Measurements from ENCODE around the gene SLC7A6.

SLC7A6 gene

GRCh38 chr16:68228652-68229051, 35.7 kb upstream of the SLC7A6 start:
- Histone ChIP-seq H3K36me3 (ENCODE audit: insufficient read depth, low read length) (no peaks in the 10 kb centered on the region), H3K79me2 (ENCODE audit: control insufficient read depth, insufficient read depth, low read length, unreplicated experiment) (no peaks in the 10 kb centered on the region), H3K27ac (ENCODE audit: low read depth, low read length) (no peak overlapping the region), H3K27me3 (ENCODE audit: insufficient read depth, low read length) (no peaks in the 10 kb centered on the region), H2AFZ (ENCODE audit: low read length, unreplicated experiment) (no peak overlapping the region), H3K4me3 (ENCODE audit: low read depth, low read length) (no peak overlapping the region), H3K4me1 (ENCODE audit: control insufficient read depth, insufficient read depth, low read length, unreplicated experiment) (peaks cover 8% of the 10 kb centered on the region)

GRCh38 chr16:68229431-68230175, 34.7 kb upstream of the SLC7A6 start:
- Histone ChIP-seq H3K27ac (ENCODE audit: low read depth, low read length) (no peak overlapping the region), H3K4me1 (ENCODE audit: control insufficient read depth, insufficient read depth, low read length, unreplicated experiment) (peaks cover 8% of the 10 kb centered on the region), H3K36me3 (ENCODE audit: insufficient read depth, low read length) (no peaks in the 10 kb centered on the region), H3K27me3 (ENCODE audit: insufficient read depth, low read length) (no peaks in the 10 kb centered on the region), H3K4me3 (ENCODE audit: low read depth, low read length) (no peak overlapping the region), H2AFZ (ENCODE audit: low read length, unreplicated experiment) (no peak overlapping the region), H3K79me2 (ENCODE audit: control insufficient read depth, insufficient read depth, low read length, unreplicated experiment) (no peaks in the 10 kb centered on the region)

GRCh38 chr16:68230176-68230571, 34.2 kb upstream of the SLC7A6 start:
- Histone ChIP-seq H3K27ac (ENCODE audit: low read depth, low read length) (no peak overlapping the region), H3K4me3 (ENCODE audit: low read depth, low read length) (no peak overlapping the region), H3K27me3 (ENCODE audit: insufficient read depth, low read length) (no peaks in the 10 kb centered on the region), H3K79me2 (ENCODE audit: control insufficient read depth, insufficient read depth, low read length, unreplicated experiment) (no peaks in the 10 kb centered on the region), H3K4me1 (ENCODE audit: control insufficient read depth, insufficient read depth, low read length, unreplicated experiment) (peaks cover 8% of the 10 kb centered on the region), H3K36me3 (ENCODE audit: insufficient read depth, low read length) (no peaks in the 10 kb centered on the region), H2AFZ (ENCODE audit: low read length, unreplicated experiment) (no peak overlapping the region)

- Histone ChIP-seq H3K27me3 (ENCODE audit: insufficient read depth, low read length) (no peaks in the 10 kb centered on the region), H3K27ac (ENCODE audit: low read depth, low read length) (no peak overlapping the region), H3K79me2 (ENCODE audit: control insufficient read depth, insufficient read depth, low read length, unreplicated experiment) (no peaks in the 10 kb centered on the region), H3K4me1 (ENCODE audit: control insufficient read depth, insufficient read depth, low read length, unreplicated experiment) (peaks cover 8% of the 10 kb centered on the region), H2AFZ (ENCODE audit: low read length, unreplicated experiment) (no peak overlapping the region), H3K36me3 (ENCODE audit: insufficient read depth, low read length) (no peaks in the 10 kb centered on the region), H3K4me3 (ENCODE audit: low read depth, low read length) (no peak overlapping the region)
Observed at GRCh38 chr16:68230956-68231355, 33.4 kb upstream of the SLC7A6 start.

DNA sequence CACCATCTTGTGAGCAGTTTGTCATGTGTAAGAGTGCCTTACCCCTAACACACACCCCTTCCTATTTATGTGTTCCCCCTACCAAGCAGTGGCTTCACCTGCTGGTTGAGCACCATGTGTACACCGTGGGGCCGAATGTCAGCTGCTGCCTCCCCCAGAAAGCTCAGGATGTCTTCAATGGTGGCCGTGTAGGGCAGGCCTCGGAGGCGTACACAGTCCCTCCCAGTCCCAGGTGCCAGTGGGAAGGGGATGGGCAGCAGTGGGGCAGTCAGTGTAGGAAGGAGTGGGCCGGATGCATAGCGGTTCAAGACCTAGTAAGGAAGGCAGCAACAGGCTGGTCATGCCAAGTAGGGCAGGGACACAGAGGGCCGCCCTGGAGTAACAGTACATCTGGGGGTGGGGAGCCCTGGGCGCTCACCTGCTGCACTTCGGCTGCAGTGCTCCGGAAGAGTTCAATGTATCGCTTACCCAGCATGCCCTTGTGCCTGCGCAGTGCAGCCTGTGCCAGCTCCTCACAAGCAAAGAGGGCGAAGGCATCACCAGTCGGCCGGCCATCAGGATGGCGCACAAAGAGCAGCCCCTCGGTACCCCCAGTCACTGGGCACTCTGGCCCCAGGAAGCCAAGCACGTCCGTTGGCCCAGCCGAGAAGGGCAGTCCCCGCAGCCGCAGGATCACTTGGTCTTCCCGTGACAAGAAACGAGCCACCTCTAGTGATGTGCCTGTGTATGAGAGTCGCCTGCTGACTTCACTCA, 32.8 kb upstream of the SLC7A6 start:
- Histone ChIP-seq H3K27ac (ENCODE audit: low read depth, low read length) (no peak overlapping the region), H3K4me1 (ENCODE audit: control insufficient read depth, insufficient read depth, low read length, unreplicated experiment) (peaks cover 13% of the 10 kb centered on the region), H3K36me3 (ENCODE audit: insufficient read depth, low read length) (no peaks in the 10 kb centered on the region), H2AFZ (ENCODE audit: low read length, unreplicated experiment) (no peak overlapping the region), H3K79me2 (ENCODE audit: control insufficient read depth, insufficient read depth, low read length, unreplicated experiment) (no peaks in the 10 kb centered on the region), H3K27me3 (ENCODE audit: insufficient read depth, low read length) (no peaks in the 10 kb centered on the region), H3K4me3 (ENCODE audit: low read depth, low read length) (no peak overlapping the region)

GRCh38 chr16:68232335-68232734, 32.0 kb upstream of the SLC7A6 start:
- Histone ChIP-seq H3K36me3 (ENCODE audit: insufficient read depth, low read length) (no peaks in the 10 kb centered on the region), H3K27ac (ENCODE audit: low read depth, low read length) (no peak overlapping the region), H3K27me3 (ENCODE audit: insufficient read depth, low read length) (no peaks in the 10 kb centered on the region), H3K79me2 (ENCODE audit: control insufficient read depth, insufficient read depth, low read length, unreplicated experiment) (no peaks in the 10 kb centered on the region), H2AFZ (ENCODE audit: low read length, unreplicated experiment) (no peak overlapping the region), H3K4me3 (ENCODE audit: low read depth, low read length) (no peak overlapping the region), H3K4me1 (ENCODE audit: control insufficient read depth, insufficient read depth, low read length, unreplicated experiment) (peaks cover 14% of the 10 kb centered on the region)

DNA sequence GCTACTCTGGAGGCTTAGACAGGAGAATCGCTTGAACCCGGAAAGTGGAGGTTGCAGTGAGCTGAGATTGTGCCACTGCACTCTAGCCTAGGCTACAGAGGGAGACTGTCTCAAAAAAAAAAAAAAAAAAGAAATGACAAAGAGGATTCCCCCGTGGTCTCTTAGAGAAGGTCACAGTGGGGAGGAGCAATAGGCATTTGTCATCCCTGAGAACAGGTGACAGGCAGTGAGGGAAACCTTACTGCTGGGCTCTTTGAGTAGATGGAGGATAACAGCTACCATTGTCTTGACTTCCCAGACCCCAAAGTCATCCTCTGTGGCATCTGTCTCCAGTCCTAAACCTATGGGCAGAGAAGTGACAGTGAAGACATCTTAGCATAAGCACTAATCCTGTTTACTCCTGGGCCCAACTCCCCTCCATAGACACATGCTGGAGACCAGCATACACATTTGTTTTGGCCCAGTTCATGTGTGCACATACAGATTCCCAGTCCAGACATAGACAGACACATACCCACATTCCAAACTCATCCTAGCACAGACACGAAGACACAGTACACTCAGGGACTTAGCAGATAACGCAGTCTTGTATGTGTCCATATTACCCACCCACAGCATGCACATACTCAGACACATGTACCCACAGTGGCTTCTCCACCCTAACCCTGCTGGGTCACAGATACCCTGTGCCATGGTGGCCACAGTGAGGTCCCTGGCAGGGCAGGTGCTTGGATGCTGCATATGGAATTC, 31.1 kb upstream of the SLC7A6 start:
- Histone ChIP-seq H3K27me3 (ENCODE audit: insufficient read depth, low read length) (no peaks in the 10 kb centered on the region), H3K4me1 (ENCODE audit: control insufficient read depth, insufficient read depth, low read length, unreplicated experiment) (peaks cover 14% of the 10 kb centered on the region), H3K4me3 (ENCODE audit: low read depth, low read length) (no peak overlapping the region), H2AFZ (ENCODE audit: low read length, unreplicated experiment) (no peak overlapping the region), H3K27ac (ENCODE audit: low read depth, low read length) (no peak overlapping the region), H3K36me3 (ENCODE audit: insufficient read depth, low read length) (no peaks in the 10 kb centered on the region), H3K79me2 (ENCODE audit: control insufficient read depth, insufficient read depth, low read length, unreplicated experiment) (no peaks in the 10 kb centered on the region)

- Histone ChIP-seq H3K4me1 (ENCODE audit: control insufficient read depth, insufficient read depth, low read length, unreplicated experiment) (peaks cover 18% of the 10 kb centered on the region), H3K27ac (ENCODE audit: low read depth, low read length) (no peak overlapping the region), H3K36me3 (ENCODE audit: insufficient read depth, low read length) (no peaks in the 10 kb centered on the region), H3K79me2 (ENCODE audit: control insufficient read depth, insufficient read depth, low read length, unreplicated experiment) (no peaks in the 10 kb centered on the region), H3K4me3 (ENCODE audit: low read depth, low read length) (no peak overlapping the region), H2AFZ (ENCODE audit: low read length, unreplicated experiment) (no peak overlapping the region), H3K27me3 (ENCODE audit: insufficient read depth, low read length) (no peaks in the 10 kb centered on the region)
Observed at GRCh38 chr16:68233835-68234187, 30.5 kb upstream of the SLC7A6 start.

GRCh38 chr16:68234188-68235107, 29.9 kb upstream of the SLC7A6 start:
- Histone ChIP-seq H3K36me3 (ENCODE audit: insufficient read depth, low read length) (no peaks in the 10 kb centered on the region), H3K4me3 (ENCODE audit: low read depth, low read length) (no peak overlapping the region), H3K79me2 (ENCODE audit: control insufficient read depth, insufficient read depth, low read length, unreplicated experiment) (no peaks in the 10 kb centered on the region), H3K4me1 (ENCODE audit: control insufficient read depth, insufficient read depth, low read length, unreplicated experiment) (peaks cover 14% of the 10 kb centered on the region), H3K27me3 (ENCODE audit: insufficient read depth, low read length) (no peaks in the 10 kb centered on the region), H3K27ac (ENCODE audit: low read depth, low read length) (no peak overlapping the region), H2AFZ (ENCODE audit: low read length, unreplicated experiment) (no peak overlapping the region)
